ENCODE data around the gene ANKRD33B. TPM values are rescaled to one million over a fixed set of nuclear protein-coding genes. Genes with fewer than 3 reads are reported as not detected.

The ANKRD33B gene
- total and polyA plus RNA-seq, 5 experiments from 2014 or later = 0.06 to 1.2 (median 1.1) TPM; not detected in 2

DNA sequence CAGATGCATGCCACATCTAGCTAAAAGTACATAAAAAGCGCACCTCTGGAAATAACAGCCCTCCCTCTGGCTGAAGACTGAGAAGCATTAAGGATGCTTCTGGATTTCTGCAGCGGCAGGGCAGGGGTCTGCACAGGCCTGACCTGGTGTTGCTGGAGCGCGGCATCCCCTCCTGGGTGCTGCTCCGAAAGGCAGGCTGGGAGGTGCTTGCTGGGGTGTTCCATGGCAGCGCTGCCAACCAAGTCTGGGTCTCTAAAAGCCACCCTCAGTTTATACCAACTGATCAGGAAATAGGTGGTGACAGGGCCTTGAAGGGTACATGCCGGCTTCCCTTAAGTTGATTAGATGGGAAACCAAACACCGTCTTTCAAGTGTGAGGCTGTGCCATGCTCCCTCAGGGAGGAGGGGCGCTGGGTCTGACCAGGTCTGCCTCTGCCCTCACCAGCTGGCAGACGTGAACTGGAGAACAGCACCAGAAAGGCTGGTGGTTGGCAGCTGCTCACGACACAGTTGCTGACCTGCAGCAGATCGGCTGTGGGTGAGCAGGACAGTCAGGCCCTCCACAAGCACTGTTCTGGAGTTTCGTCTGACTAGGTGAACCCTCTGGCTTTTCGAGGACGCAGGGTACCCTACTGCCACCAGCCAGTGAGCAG, 115.6 kb downstream of the ANKRD33B start:
- H3K27me3 Mint-ChIP-seq = no peaks in the 10 kb centered on the region
- H3K4me1 Mint-ChIP-seq = no peaks in the 10 kb centered on the region
- no peak for ATAC-seq
- peaks cover 16 to 61% (median 54%) of the 10 kb centered on the region in 3 donors for H3K36me3 Mint-ChIP-seq
- POLR2A ChIA-PET = no interaction called here
- no peak for DNase-seq
- H3K27ac Mint-ChIP-seq = no peak overlapping the region
- peaks cover 0 to 26% (median 8%) of the 10 kb centered on the region in 9 donors for H3K9me3 Mint-ChIP-seq
- H3K4me3 Mint-ChIP-seq = no peak overlapping the region

DNA sequence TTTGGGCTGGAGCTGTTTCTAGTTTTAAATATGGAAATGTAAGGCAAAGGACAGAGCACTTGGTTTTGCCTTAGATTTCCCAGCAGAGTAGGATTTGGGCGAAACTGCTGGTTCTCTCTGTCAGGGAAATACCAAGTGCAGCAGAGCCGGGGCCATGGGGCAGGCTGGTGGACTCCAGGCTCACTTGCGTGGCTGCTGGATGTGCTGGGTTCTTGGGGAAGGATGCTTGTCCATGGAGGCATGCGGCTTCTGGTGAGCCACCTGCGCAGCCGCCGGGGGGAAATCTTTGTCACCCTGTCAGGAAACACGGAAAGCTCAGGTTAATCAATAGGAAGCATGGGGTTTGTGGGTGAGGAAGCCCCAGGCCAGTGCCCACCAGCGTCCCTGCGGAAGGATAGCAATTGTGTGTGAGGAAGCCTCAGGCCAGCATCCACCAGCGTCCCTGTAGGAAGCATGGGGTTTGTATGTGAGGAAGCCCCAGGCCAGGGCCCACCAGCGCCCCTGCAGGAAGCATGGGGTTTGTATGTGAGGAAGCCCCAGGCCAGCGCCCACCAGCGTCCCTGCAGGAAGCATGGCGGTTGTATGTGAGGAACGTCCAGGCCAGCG, 117.1 kb downstream of the ANKRD33B start:
- ATAC-seq (no peak), DNase-seq (no peak)
- Mint-ChIP-seq H3K36me3 (peaks cover 16 to 70% (median 54%) of the 10 kb centered on the region in 3 donors), H3K4me3 (no peak overlapping the region), H3K27me3 (no peaks in the 10 kb centered on the region), H3K4me1 (no peaks in the 10 kb centered on the region), H3K9me3 (peaks cover 0 to 21% (median 7%) of the 10 kb centered on the region in 9 donors), H3K27ac (no peak overlapping the region)
- POLR2A ChIA-PET = no interaction called here

- H3K4me1 Mint-ChIP-seq = peaks cover 0 to 6% (median 0%) of the 10 kb centered on the region in 4 donors
- H3K9me3 Mint-ChIP-seq = peaks cover 0 to 12% (median 5%) of the 10 kb centered on the region in 9 donors
- H3K27ac Mint-ChIP-seq = peak overlapping the region in 1 of 10 donors; percentile 20
- POLR2A ChIA-PET = no interaction called here
- no peaks in the 10 kb centered on the region for H3K27me3 Mint-ChIP-seq
- DNase-seq (no peak), ATAC-seq (no peak)
- no peak overlapping the region for H3K4me3 Mint-ChIP-seq
- H3K36me3 Mint-ChIP-seq = peaks cover 12 to 79% (median 59%) of the 10 kb centered on the region in 3 donors
These were observed 118.1 kb downstream of the ANKRD33B start for GRCh38 chr5:10681731-10682679.

- ATAC-seq (no peak), DNase-seq (no peak)
- no peak overlapping the region for H3K4me3 Mint-ChIP-seq
- POLR2A ChIA-PET = no interaction called here
- peak overlapping the region in 3 of 10 donors; percentile 22 to 47 (median 22) for H3K27ac Mint-ChIP-seq
- peaks cover 0 to 2% (median 0%) of the 10 kb centered on the region in 9 donors for H3K9me3 Mint-ChIP-seq
- no peaks in the 10 kb centered on the region for H3K27me3 Mint-ChIP-seq
- H3K36me3 Mint-ChIP-seq = peaks cover 7 to 76% (median 55%) of the 10 kb centered on the region in 3 donors
- peaks cover 0 to 6% (median 0%) of the 10 kb centered on the region in 4 donors for H3K4me1 Mint-ChIP-seq
These were observed 119.1 kb downstream of the ANKRD33B start for GRCh38 chr5:10682801-10683525.

DNA sequence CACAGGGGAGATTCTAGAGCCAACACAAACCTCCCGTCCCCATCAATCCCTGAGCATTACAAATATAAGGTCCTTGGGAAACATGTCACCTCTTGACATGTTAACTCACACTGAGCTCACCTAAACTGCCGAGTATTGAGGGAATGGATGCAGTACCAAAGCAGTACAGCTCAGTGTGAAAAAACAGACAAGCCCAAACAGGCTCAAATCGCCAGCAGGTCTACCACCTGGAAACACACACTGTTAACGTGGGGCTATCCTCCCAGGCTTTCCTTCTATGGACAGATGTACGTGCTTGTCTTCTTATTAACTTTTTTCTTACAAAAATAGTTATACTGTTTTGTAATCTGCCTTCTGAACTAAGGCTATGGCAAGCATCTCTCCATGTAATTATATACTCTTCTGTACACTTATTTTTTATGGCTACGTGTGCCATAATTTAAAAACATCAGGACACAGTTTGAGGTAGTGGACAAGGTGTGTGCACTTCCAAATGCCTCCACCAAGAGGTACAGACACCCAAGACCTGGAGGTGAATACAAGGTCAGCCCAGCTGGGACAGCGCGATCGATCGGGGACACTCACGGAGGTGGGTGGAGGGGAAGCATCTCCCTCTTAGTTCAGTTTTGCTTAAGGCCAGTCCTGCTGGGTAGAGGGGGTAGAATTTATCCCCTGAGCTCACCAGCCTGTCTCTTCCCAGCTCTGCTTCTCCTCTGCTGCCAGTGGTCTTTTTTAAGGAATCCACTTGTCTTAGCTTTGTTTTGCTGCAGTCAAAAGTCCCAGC, 120.6 kb downstream of the ANKRD33B start:
- no peak for DNase-seq
- no peak for ATAC-seq
- Mint-ChIP-seq H3K36me3 (peaks cover 4 to 63% (median 45%) of the 10 kb centered on the region in 3 donors), H3K27ac (no peak overlapping the region), H3K4me3 (no peak overlapping the region), H3K9me3 (no peaks in the 10 kb centered on the region), H3K4me1 (peaks cover 0 to 6% (median 0%) of the 10 kb centered on the region in 4 donors), H3K27me3 (no peaks in the 10 kb centered on the region)
- POLR2A ChIA-PET = no interaction called here

DNA sequence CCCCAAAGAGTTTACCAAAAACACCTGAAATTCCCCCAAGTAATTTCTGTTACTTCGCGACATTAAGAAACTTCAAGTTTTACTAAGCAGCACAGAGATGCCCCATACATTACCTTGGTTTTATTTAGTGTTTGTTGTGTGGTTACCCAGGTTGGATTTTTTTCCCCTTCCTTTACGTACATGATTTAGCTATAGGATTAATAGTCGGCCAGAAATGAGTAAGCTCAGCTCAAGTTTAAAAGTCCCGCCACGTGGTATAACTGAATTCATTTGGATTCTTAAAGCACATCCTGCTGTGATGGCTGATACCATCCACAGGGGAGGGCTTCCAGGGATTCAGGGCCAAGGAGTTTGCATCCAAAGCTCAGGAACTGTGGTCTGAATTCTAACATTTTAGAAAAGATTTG, 121.2 kb downstream of the ANKRD33B start:
- POLR2A ChIA-PET = no interaction called here
- Mint-ChIP-seq H3K27me3 (no peaks in the 10 kb centered on the region), H3K4me1 (peaks cover 0 to 6% (median 0%) of the 10 kb centered on the region in 4 donors), H3K27ac (no peak overlapping the region), H3K9me3 (no peaks in the 10 kb centered on the region), H3K4me3 (no peak overlapping the region), H3K36me3 (peaks cover 4 to 57% (median 39%) of the 10 kb centered on the region in 3 donors)
- no peak for ATAC-seq
- DNase-seq = no peak

DNA sequence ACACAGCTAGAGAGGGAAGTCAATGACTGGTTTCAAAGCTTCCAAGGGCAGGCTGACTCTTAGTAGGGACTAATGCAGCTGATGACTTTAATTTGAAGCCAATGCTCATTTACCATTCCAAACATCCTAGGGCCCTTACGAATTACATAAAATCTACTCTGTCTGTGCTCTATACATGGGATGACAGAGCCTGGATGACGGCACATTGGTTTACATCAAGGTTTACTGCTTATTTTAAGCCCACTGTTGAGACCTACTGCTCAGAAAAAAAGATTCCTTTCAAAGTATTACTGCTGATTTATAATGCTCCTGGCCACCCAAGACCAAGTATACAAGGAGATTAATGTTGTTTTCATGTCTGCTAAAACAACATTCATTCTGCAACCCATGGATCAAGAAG, 123.0 kb downstream of the ANKRD33B start:
- H3K9me3 Mint-ChIP-seq = no peaks in the 10 kb centered on the region
- POLR2A ChIA-PET = no interaction called here
- H3K27ac Mint-ChIP-seq = peak overlapping the region in 1 of 10 donors; percentile 11
- peaks cover 4 to 54% (median 32%) of the 10 kb centered on the region in 3 donors for H3K36me3 Mint-ChIP-seq
- no peak overlapping the region for H3K4me3 Mint-ChIP-seq
- H3K4me1 Mint-ChIP-seq = peaks cover 0 to 8% (median 0%) of the 10 kb centered on the region in 4 donors
- no peak for ATAC-seq
- H3K27me3 Mint-ChIP-seq = no peaks in the 10 kb centered on the region
- DNase-seq = no peak

DNA sequence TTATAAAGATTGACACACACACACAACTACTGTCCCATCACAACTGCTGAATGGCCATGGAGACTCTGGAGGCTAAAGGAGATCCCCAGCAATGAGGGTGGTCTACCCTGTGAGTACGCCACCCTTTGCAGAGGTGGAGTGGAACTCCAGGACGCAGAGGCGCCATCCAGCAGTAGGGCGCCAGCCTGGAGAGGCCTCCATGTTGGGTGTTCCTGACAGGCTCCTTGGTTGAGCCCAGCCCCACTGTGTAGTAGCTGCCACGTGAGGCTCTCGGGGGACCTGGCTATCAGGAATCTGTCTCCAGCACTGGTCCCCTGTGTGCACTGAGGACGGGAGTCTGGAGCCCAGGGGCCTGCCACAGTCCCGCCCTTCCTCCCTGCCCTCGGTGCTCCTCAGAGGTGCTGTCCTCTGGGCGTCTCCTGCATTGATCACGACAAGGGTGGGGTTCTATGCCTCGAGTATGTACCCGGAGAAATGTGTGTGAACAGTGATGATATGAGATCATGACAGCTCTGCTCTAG, 124.8 kb downstream of the ANKRD33B start:
- POLR2A ChIA-PET = no interaction called here
- H3K4me1 Mint-ChIP-seq = peaks cover 0 to 8% (median 0%) of the 10 kb centered on the region in 4 donors
- ATAC-seq (no peak), DNase-seq (no peak)
- no peaks in the 10 kb centered on the region for H3K27me3 Mint-ChIP-seq
- H3K36me3 Mint-ChIP-seq = peaks cover 4 to 39% (median 23%) of the 10 kb centered on the region in 3 donors
- H3K9me3 Mint-ChIP-seq = no peaks in the 10 kb centered on the region
- H3K4me3 Mint-ChIP-seq = no peak overlapping the region
- H3K27ac Mint-ChIP-seq = no peak overlapping the region

GRCh38 chr5:10689391-10690081, 125.7 kb downstream of the ANKRD33B start:
- Mint-ChIP-seq H3K36me3 (peaks cover 4 to 33% (median 18%) of the 10 kb centered on the region in 3 donors), H3K9me3 (no peaks in the 10 kb centered on the region), H3K4me3 (no peak overlapping the region), H3K27me3 (no peaks in the 10 kb centered on the region), H3K4me1 (peaks cover 0 to 8% (median 0%) of the 10 kb centered on the region in 4 donors), H3K27ac (no peak overlapping the region)
- ATAC-seq (no peak), DNase-seq (no peak)
- POLR2A ChIA-PET = no interaction called here

- H3K27me3 Mint-ChIP-seq = no peaks in the 10 kb centered on the region
- H3K27ac Mint-ChIP-seq = no peak overlapping the region
- peaks cover 4 to 25% (median 18%) of the 10 kb centered on the region in 3 donors for H3K36me3 Mint-ChIP-seq
- H3K4me1 Mint-ChIP-seq = peaks cover 1 to 11% (median 6%) of the 10 kb centered on the region in 4 donors
- H3K4me3 Mint-ChIP-seq = no peak overlapping the region
- DNase-seq (no peak), ATAC-seq (no peak)
- no peaks in the 10 kb centered on the region for H3K9me3 Mint-ChIP-seq
- POLR2A ChIA-PET = no interaction called here
These were observed 126.9 kb downstream of the ANKRD33B start for GRCh38 chr5:10690460-10691440.
